AG09319 (cell line): ENCODE results near the gene MKRN2.

ENCODE experiments used
- DNase-seq: peaks from one replicate; pipeline ENCODE4 v3.0.0-alpha.2; 2010; ENCODE audit warnings: low read depth; ENCODE audit errors: extremely low read depth
- CTCF ChIP-seq: IDR thresholded peaks from 2 replicates; pipeline ENCODE4 v1.5.1; 2011; ENCODE audit warnings: low read depth, mild to moderate bottlenecking, inconsistent platforms, low read length, moderate library complexity

Gene MKRN2

DNA sequence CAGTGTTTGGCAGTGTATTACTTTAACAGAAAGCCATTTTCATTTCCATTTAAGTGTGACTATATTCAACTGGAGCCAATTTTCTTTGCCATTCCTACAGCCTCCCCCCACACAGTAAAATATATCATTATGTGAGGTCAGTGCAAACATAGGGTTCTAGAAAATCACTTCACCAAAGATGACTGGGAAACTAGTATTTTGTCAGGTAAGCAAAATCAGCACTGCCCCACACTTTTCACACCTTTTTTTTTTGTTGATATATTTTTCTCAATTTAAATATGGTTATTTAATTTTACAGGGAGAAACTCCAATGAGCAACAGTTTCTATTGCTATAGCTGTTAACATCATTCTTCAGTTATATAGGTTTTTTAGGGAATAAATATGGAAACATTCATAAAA is 41.3 kb upstream of the MKRN2 start:
- no peak for TF ChIP-seq CTCF
- no peak for DNase-seq

DNA sequence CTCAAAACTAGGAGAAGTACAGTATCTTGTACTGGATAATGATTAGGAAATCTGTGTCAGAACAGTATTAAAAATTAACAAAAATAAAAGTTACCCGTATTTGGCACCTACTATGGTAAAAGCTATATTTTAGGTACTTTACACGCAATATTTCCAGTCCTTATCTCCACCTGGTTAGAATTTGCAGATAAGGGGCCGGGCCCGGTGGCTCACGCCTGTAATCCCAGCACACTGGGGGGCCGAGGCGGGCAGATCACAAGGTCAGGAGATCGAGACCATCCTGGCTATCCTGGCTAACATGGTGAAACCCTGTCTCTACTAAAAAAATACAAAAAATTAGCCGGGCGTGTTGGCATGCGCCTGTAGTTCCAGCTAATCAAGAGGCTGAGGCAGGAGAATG is 40.0 kb upstream of the MKRN2 start:
- no peak for TF ChIP-seq CTCF
- no peak for DNase-seq

- TF ChIP-seq CTCF, result no peak
- no peak for DNase-seq
Measured at GRCh38 chr3:12518261-12519028, 38.4 kb upstream of the MKRN2 start.

GRCh38 chr3:12521010-12521409 is 35.9 kb upstream of the MKRN2 start:
- DNase-seq, result no peak
- TF ChIP-seq CTCF, result no peak

- no peak for DNase-seq
- no peak for TF ChIP-seq CTCF
Measured at GRCh38 chr3:12522721-12523120, 34.2 kb upstream of the MKRN2 start.

DNA sequence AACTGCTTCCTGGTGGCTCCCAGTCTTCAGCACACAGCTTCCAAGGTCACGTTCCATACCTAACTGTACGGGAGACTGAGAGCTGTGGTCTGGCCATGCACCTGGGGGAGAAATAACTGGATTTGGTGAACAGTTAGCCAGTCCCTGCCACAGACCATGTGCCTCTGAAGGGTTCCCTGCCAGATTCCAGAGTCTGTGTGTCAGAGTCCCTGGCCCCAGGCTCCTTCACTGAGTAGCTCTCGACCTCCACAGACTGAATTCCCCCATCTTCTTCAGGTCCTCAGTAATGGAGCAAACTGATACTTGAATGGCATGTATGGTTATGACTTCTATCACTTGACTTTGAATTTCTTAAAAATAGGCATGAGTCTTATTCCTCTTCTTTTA is 29.1 kb upstream of the MKRN2 start:
- DNase-seq, result no peak
- no peak for TF ChIP-seq CTCF

GRCh38 chr3:12532182-12532581 is 24.7 kb upstream of the MKRN2 start:
- DNase-seq, result no peak
- TF ChIP-seq CTCF, result no peak
